RWPE1 (cell line): ENCODE results near the gene KCNMB4.

Experiments
- CTCF ChIA-PET: fragments of 350-600 bp; sonication (Branson Sonifier 250); formaldehyde crosslinking; extraction: SDS; loops from one replicate; lab custom pipeline; 2021; lab: Yijun Ruan, JAX
- POLR2A ChIA-PET: fragments of 400-600 bp; formaldehyde crosslinking; extraction: SDS; loops from one replicate; lab custom pipeline; 2020; ENCODE audit warnings: antibody characterized with exemption; ENCODE audit not compliant: low non-redundant PET; lab: Yijun Ruan, JAX
- DNase-seq: peaks from one replicate; pipeline ENCODE4 v3.0.0; 2012; ENCODE audit warnings: low spot score
- H3K27ac ChIP-seq: fragments of 450-650 bp; 2 replicates; pipeline ENCODE4 v1.5.1; 2017
- TF ChIP-seq, protein P1 (sequence below): fragments of 450-650 bp; conservative IDR thresholded peaks from 2 replicates; pipeline ENCODE4 v1.5.1; 2017; ENCODE audit warnings: low read depth, mild to moderate bottlenecking

Gene KCNMB4

GRCh38 chr12:70354787-70355186 is 11.3 kb upstream of the KCNMB4 start:
- no peak for DNase-seq
- ChIA-PET CTCF (interaction anchor here (0.7 kb wide), 1 partner anchor 145 kb away, joined by 3 read pairs; no protein-coding TSS in a partner anchor), POLR2A (no interaction called here)
- H3K27ac ChIP-seq, result no peak overlapping the region
- TF ChIP-seq, protein P1, sequence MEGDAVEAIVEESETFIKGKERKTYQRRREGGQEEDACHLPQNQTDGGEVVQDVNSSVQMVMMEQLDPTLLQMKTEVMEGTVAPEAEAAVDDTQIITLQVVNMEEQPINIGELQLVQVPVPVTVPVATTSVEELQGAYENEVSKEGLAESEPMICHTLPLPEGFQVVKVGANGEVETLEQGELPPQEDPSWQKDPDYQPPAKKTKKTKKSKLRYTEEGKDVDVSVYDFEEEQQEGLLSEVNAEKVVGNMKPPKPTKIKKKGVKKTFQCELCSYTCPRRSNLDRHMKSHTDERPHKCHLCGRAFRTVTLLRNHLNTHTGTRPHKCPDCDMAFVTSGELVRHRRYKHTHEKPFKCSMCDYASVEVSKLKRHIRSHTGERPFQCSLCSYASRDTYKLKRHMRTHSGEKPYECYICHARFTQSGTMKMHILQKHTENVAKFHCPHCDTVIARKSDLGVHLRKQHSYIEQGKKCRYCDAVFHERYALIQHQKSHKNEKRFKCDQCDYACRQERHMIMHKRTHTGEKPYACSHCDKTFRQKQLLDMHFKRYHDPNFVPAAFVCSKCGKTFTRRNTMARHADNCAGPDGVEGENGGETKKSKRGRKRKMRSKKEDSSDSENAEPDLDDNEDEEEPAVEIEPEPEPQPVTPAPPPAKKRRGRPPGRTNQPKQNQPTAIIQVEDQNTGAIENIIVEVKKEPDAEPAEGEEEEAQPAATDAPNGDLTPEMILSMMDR, result no peak

DNA sequence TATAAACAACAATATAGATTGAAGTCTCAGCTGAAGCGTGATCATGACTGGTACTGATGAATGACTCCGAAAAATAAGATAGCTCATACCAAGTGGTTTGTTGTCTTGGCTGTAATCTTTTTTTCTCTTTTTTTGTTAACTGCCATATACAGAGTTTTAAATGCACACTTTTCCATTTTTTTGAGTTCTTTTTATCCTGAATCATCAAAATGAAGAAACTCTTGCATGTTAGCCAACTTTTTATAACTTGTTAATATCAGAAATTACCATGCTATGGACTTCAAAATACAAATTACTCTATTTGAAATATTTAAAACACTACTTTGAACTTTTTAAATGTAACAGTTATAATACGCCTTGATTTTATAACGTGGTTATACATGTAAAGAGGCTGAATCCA is 10.1 kb upstream of the KCNMB4 start:
- no peak overlapping the region for H3K27ac ChIP-seq
- ChIA-PET CTCF (interaction anchor here (1.0 kb wide), 1 partner anchor 476 kb away, joined by 6 read pairs; no protein-coding TSS in a partner anchor), POLR2A (no interaction called here)
- no peak for DNase-seq
- TF ChIP-seq, protein P1, result no peak

- DNase-seq, result no peak
- TF ChIP-seq, protein P1, result no peak
- H3K27ac ChIP-seq, result no peak overlapping the region
- POLR2A ChIA-PET, result no interaction called here
- CTCF ChIA-PET, result no interaction called here
Observed at GRCh38 chr12:70359458-70360197, 6.5 kb upstream of the KCNMB4 start.

GRCh38 chr12:70360218-70360617 is 5.9 kb upstream of the KCNMB4 start:
- ChIA-PET CTCF (no interaction called here), POLR2A (no interaction called here)
- DNase-seq, result no peak
- TF ChIP-seq, protein P1, result no peak
- H3K27ac ChIP-seq, result no peak overlapping the region

GRCh38 chr12:70364695-70365397 is 1.2 kb upstream of the KCNMB4 start:
- POLR2A ChIA-PET, result no interaction called here
- H3K27ac ChIP-seq, result no peak overlapping the region
- no peak for DNase-seq
- CTCF ChIA-PET, result no interaction called here
- TF ChIP-seq, protein P1, result no peak

GRCh38 chr12:70365398-70365647 is 767 bp upstream of the KCNMB4 start:
- TF ChIP-seq, protein P1, result no peak
- H3K27ac ChIP-seq, result no peak overlapping the region
- no peak for DNase-seq
- ChIA-PET CTCF (no interaction called here), POLR2A (no interaction called here)
